ENCODE results near the gene XKR3. TPM values are rescaled to one million over a fixed set of nuclear protein-coding genes. Genes with fewer than 3 reads are reported as not detected.

The XKR3 gene
- total and polyA plus RNA-seq, 2 experiments from 2014 or later = not detected

- TF ChIP-seq REST (IDR thresholded peaks at IDR 0.05; ENCODE audit: unreplicated experiment) (no peak), NANOG (IDR thresholded peaks at IDR 0.05; ENCODE audit: borderline replicate concordance) (no peak), EZH2phosphoT487 (IDR thresholded peaks at IDR 0.05; ENCODE audit: unreplicated experiment) (no peak), CREB1 (CRISPR knock-in tag; IDR thresholded peaks at IDR 0.05; ENCODE audit: low read depth) (no peak), STAT1 (IDR thresholded peaks at IDR 0.05; ENCODE audit: unreplicated experiment) (no peak), POLR2AphosphoS5 (IDR thresholded peaks at IDR 0.05; ENCODE audit: low read depth) (no peak), ZNF462 (CRISPR knock-in tag; IDR thresholded peaks at IDR 0.05) (no peak), ZNF114 (CRISPR knock-in tag; IDR thresholded peaks at IDR 0.05) (no peak), JUNB (IDR thresholded peaks at IDR 0.05; ENCODE audit: unreplicated experiment) (no peak)
- Histone ChIP-seq H3K27ac (ENCODE audit: low read depth) (peak overlapping the region; percentile 51), H2AFZ (no peak overlapping the region), H3K36me3 (ENCODE audit: insufficient read depth) (no peaks in the 10 kb centered on the region), H3K4me3 (peak overlapping the region; percentile 19; the same call in 1 of the 2 replicates), H3K9me2 (ENCODE audit: insufficient read depth) (0 out of 2 replicates have a peak, but pooled peaks cover 4% of the 10 kb centered on the region), H3K4me1 (ENCODE audit: insufficient read depth) (peaks cover 49% of the 10 kb centered on the region), H3K27me3 (ENCODE audit: insufficient read depth) (no peaks in the 10 kb centered on the region), H3F3A (replicated peaks; ENCODE audit: low read depth) (no peaks in the 10 kb centered on the region), H4K20me1 (replicated peaks; ENCODE audit: insufficient read depth) (no peaks in the 10 kb centered on the region), H3K79me2 (replicated peaks; ENCODE audit: insufficient read depth) (no peaks in the 10 kb centered on the region), H3K4me2 (peak overlapping the region; percentile 70)
- no peak for DNase-seq (ENCODE audit: low spot score)
- Mint-ChIP-seq H3K27me3 (ENCODE audit: insufficient read depth, low read depth, poor library complexity) (peaks cover 1% of the 10 kb centered on the region), H3K4me3 (no peak overlapping the region), H3K4me1 (peaks cover 17% of the 10 kb centered on the region), H3K9me3 (peaks cover 81% of the 10 kb centered on the region), H3K36me3 (ENCODE audit: low read depth) (no peaks in the 10 kb centered on the region; the same call in 2 of the 3 replicates), H3K27ac (no peak overlapping the region)
- ATAC-seq = no peak
Measured at GRCh38 chr22:16793831-16794230, 31.4 kb downstream of the XKR3 start.

Data from GM23338 (cell line).